Stimulated activated CD4-positive, alpha-beta T cell treated with anti-CD3 and anti-CD28 coated beads, TNF-alpha, amount 100 ng/mL, for 24 hours (primary cell): ENCODE data around the gene ANKS3.

Experiments used
- DNase-seq, 3 experiments: peaks; one replicate each; pipeline ENCODE4 v3.0.0-alpha.2; 2020; ENCODE audit warnings: low read depth in 3 of 3

ANKS3 gene

DNA sequence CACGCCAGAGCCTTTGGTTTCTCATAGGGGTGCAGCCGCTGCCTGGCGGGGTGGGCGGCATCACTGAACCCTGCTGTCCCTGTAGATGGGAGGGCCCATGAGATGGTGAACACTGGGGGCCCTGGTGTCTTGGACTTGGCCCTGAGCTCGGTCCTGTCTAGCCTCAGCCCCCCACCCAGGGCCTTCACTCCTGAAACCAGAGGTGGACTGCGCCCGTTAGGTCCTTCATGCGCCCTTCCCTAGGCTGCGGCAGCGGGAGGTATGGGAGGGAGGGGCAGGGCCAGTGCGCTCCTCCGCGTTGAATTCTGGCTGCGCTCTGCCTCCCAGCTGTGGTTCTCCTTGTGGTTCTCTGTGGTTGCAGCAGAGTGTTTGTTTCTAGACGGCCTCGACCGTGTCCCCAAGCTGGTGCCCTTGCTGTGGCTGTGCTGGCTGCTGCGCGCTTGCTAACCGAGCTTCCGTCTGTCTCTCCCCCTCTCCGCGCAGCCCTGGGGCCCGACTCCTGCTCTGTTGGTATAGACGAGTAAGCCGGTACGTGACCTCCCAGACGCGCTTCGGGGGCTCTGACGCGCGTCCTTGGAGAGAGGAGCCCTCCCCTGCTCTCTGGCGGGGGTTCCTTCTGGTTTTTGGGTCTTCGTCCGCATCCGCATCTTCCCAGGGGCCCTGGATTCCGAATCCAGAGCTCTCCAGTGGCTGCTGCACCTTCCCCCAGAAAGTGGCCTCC, 48.1 kb downstream of the ANKS3 start:
- DNase-seq: no peak

DNA sequence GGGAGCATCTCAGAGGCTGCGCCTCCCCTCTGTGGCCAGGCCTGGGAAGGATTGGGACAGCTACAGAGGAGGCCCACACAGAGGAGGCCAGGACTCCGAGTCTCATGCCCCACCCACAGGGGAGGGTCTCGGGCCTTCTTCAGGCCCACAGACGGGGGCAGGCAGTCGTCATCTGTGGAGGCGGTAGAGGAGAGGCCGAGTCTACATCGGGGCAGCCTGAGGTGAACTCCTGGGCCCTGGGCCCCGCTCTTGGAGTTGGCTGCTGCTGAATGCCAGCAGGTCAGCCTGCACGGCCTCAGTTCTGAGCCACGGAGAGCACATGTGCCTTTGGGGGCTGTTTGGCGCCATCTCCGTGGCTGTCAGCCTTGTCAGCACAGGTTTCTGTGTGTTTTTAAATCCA, 48.8 kb downstream of the ANKS3 start:
- no peak for DNase-seq

DNA sequence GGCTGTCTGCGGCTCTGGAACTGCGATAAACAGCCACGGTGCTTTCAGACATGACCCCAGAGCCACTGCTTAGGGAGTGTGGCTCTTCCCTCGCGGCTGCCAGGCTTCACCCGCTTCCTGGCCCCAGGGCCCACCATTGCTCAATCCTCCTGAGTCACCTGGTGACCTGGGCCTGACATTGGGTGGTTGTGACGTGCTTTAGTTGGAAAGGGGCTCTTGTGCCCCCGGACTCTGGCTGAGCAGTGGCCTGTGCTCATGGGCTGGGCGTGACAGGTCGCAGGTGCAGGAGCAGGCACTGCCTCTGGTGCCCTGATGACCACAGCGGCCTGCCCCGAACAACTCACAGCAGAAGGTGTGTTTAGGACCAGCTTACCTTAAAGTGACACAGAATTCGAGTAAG, 49.3 kb downstream of the ANKS3 start:
- DNase-seq: no peak

DNA sequence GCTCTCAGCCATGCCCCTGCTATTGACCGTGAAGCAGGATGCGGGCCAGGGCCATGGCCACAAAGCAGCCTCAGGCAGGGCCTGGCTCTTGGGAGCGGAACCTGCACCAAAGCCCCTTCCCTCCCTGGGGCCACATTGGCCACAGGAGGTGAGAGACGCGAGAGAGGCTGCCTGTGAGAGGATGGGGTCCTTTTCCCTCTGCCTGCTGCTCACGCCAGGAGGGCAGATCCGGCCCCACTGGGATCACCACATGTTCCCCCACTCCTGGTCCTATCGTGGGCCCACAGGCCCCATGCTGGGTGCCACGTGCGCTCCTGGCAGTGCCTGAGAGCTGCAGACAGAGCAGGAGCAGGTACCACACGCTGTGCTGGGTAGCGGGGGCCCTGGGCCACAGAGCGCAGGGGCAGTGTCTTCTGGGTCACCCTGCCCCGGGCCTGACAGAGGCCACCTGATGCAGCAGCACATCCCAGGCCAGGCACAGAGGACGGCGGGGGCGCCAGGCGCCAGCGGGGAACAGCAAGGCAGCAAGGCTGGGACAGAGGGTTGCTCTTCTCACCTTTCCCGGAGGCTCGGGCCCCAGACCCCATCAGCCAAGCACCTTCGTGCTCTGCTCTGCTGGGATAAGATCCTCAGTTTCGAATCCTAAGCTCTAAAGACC, 49.9 kb downstream of the ANKS3 start:
- DNase-seq: no peak

DNA sequence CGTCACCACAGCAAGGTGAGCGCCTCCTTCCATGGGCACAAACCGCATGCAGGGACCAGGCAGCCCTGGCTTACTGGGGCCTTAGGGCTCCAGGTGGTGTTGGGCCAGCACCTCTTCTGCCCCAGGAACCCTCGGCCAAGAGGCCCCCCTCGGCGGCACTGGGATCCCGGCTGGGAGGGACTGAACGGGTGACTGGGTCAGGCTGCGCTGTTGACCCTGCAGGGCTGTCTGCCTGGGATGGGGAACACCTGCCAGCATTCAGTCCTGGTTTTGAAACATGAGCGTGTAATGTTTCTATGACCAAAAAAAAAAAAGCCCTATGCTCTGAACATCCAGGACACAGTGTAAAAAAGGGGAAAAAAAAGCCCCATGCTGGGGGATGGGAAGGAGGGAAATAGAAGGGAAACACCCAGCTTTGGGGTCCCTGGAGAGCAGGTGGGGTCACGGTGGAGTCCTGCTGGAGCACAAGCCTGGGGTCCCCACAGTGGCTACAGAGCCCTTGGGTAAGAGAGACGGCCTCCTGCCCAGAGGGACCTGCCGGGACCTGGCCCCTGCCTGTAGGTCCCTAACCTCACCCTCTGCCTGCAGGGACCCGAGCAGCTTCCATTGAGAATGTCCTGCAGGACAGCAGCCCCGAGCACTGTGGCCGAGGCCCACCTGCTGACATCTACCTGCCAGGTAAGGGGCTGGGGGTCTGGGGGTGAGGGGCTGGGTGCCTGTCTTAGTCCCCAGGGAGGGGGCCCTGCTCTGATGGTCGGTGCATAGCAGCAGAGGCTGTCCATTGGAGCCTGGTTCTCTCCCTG, 50.6 kb downstream of the ANKS3 start:
- DNase-seq: no peak

DNA sequence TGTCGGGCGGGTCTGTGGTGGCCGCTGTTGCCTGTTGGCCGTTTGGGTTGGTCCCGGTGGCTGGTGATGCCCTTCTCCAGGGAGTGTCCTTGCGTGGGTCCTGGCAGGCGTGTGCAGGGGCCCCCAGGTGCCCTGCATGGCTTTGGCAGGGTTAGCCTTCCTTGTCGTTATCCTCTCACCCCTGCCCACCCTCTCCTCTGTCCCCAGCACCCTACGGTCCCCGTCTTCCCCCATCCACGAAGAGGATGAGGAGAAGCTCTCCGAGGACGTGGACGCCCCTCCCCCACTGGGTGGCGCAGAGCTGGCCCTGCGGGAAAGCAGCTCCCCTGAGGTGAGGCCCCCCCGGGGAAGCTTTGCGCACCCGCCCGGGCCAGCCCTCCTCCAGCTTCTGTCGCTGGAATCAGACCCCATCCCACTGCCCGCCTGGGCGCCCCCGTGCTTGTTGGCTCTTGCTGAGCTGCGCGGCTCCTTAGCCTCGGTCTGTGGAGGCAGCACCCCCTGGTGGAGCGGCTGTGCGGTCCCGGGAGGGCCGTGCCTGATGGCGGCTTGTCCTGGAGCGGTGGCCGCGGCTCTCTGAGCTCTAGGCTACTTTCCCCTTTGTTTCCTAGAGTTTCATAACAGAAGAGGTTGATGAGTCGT, 51.3 kb downstream of the ANKS3 start:
- DNase-seq: peak in 1 of 3 experiments; percentile 51

DNA sequence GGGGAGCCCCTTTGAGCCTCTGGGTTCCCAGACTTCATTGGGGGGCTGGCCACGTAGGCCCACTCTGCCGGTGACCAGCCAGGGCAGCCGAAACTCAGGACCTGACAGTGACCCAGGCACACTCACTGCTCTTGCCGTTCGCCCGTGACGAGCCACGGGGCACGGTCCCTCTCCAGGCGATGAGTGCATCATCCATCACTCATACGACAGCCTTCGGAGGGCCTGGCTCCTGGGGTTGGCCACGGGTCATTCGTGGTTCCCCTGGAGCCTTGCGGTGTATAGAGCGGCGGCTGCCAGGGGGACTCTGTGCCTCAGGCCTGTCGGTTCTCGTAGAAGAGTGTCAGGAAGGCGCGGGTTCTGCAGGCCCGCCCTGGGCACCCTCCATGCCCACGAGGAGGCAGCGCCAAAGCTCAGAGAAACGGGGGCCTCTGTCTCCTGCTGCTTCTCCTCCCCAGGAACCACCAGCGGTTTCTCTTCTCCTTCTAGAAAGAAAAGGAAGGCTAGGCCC, 51.9 kb downstream of the ANKS3 start:
- no peak for DNase-seq

DNA sequence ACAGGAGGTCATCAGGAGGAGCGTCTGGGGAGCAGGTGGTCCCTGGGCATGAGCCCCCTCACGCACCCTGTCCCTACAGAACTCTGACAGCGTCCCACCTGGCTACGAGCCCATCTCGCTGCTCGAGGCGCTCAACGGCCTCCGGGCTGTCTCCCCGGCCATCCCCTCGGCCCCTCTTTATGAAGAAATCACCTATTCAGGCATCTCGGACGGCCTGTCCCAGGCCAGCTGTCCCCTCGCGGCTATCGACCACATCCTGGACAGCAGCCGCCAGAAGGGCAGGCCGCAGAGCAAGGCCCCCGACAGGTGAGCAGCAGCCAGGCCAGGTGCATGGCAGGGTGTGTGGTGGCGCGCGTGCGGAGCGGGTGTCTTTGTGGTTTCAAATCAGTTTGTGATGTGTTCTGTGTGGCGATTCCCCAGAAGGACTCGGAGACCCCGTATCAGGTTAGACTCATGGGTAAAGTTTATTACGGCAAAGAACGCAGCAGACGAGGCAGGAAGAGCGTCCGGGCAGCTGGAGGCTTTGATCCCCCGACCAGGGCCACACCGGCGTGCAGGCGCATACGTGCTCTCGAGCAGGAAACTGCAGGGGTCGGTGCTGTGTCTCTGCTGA, 52.5 kb downstream of the ANKS3 start:
- no peak for DNase-seq

DNA sequence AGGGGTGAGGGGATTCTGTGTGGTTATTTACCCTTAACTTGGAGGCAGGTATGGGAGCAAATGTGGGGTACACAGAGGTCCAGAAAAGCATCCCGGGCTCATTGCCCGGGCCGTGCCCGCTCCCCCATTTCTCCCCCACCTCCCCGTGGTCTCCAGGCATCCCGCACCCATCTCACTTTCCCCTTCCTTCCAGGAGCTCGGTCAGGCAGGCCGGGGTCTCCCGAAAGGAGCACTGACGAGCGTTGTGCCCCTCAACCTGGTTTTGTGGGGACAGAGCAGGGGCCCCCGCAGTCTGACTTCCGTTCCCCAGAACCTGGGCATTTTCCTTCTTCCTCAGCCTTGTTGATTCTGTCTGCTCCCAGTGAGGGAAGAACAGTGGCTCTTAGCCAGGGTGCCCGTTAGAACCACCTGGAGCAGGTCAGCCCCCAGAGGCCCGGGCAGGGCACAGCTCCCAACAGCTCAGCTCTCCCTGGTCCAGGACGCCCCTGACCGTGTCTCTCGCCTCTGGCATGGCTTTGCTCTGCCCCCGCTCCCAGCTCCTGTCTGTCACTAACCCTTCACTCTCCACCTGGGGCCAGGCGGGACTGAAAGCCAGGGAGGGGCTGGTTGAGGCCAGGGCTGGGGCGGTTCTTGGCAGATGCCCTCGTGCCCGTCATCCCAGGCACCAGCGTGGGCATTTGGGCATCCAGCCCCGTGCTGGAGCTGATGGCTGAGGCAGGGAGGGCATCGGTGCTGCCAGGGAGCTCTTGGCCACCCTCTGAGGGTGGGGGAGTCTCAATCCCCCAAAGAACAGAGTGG, 53.2 kb downstream of the ANKS3 start:
- DNase-seq: no peak

DNA sequence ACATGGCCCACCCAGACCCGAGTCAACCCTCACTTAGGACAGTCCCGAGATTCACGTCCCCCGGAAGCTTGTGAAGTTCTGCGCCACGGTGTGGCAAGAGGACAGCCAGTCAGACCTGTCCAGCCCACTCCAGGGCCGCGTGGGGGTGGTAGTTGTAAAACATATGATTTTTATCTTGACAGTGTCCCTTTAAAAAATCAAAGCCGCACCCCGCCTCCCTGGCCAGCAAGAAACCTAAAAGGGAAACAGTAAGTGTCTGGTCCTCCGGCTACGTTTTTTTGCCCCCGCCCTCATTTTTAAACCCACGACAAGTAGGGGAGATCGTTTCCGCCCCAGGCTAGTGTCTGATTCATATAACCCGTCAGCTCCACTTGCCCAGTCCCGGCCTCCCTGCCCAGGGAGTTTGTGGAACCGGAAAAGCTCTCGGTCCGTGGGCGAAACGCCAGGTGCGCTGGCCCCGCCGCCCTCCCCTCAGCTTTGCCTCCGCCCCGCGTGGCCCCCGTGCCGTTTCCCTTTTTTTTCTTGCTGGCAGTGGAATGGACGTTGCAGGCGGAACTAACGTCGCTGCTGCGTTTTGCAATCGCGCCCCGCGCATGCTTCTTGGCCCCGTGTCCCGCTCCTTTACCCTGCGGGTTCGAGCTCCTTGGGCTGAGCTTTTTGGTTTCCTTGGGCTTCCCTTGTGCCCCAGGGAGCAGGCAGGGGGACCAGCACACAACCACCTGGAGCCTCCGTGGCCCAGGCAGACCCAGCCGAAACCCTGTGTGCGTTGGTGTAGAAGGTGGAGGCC, 54.0 kb downstream of the ANKS3 start:
- DNase-seq: no peak

DNA sequence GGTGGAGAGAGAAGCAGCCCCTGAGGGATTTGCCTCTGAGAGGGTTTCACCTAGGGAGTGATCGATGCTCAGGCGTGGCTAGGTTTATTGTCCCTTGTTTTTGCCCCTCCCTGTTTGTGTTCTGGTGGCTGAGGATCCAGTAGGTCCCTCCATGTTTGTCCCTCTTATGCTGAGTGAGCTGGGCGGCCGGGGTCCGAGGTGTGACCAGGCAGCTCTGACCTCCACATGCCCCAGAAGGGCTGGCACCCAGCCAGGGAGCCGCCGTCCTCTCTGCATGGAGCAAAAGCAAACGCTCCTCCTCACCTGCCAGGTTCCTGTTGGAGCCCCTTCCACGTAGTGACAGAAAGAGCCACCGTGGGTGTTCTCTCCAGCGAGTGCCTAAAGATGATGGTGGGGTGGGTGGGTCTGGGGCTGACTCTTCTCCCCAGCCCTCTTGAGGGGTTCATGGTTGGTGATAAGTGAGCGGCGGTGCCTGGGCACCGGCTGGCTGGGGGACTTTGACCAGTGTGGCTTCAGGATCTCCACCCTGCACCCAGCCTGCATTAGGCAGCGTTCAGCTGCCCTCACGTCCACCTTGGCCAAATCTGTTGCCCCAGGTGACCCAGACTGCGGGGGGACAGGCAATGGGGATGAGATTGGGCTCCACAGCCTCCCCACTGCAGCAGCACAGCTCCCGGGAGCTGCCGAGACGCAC, 54.8 kb downstream of the ANKS3 start:
- DNase-seq: no peak

DNA sequence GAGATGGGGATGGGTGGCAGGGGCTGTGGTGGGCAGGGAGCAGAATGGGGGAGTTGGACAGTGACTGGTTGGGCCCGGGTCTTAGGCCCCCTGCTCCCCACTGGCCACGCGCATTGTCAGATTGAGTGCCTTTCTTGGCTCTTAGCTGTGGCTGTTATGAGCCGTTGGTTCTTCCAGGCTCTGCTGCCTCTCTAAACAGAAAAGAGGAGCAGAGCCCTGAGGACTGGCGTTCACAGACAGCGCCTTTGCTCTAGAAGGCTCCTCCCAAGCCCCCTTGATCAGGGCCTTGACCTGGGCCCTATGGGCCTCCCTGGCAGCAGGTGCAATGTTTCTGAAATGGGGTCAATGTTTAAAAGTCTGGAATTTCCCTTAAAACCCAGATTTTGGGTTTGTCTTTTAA, 55.5 kb downstream of the ANKS3 start:
- DNase-seq: no peak

DNA sequence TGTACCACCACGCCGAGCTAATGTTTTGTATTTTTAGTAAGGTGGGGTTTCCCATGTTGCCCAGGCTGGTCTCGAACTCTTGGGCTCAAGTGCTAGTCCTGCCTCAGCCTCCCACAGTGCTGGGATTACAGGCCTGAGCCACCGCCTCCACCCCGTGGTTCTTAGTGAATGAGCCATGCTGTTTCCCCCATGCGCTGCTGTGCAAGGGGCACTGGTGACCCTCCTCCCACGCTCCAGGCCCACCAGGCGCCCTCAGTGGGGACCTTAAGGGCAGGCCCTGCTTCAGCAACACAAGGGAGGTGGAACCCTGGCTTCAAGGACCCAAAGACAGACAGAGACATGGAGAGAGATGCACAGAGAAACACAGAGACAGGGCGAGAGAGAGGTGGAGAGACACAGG, 56.1 kb downstream of the ANKS3 start:
- DNase-seq: no peak

DNA sequence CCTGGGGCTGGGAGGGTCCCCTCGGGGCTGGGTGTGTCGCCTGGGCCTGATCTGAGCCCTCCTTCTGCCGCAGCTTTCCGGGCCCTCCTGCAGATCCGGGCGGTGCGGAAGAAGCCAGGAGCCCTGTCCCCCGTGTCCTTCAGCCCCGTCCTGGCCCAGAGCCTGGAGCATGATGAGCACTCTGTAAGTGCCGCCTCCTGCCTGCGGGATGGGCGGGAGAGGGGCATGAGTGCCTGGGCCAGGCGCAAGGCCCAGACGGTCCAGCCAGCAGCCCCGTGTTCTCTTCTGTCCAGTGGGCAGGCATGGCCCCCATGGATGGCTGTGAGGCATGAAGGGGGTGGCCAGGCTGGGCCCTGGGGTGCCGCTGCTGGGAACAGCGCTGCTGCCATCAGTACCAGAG, 56.7 kb downstream of the ANKS3 start:
- DNase-seq: no peak

DNA sequence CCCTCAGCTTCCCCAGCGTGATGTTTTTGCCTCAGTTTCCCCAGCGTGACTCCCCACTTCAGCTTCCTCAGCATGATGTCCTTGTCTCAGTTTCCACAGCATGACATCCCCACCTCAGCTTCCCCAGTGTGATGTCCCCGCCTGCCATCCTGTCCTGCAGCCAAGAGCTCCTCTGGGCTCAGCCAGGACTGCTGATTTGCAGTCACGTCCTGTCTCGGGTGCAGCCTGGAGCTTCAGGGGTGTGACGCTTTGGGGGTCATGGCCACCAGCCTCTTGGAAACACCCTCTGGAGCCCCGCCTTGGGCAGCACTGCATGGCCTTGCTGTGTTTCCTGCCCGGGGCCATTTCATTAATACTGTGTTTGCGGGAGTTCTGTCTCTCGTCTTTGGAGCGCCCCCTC, 57.2 kb downstream of the ANKS3 start:
- no peak for DNase-seq

DNA sequence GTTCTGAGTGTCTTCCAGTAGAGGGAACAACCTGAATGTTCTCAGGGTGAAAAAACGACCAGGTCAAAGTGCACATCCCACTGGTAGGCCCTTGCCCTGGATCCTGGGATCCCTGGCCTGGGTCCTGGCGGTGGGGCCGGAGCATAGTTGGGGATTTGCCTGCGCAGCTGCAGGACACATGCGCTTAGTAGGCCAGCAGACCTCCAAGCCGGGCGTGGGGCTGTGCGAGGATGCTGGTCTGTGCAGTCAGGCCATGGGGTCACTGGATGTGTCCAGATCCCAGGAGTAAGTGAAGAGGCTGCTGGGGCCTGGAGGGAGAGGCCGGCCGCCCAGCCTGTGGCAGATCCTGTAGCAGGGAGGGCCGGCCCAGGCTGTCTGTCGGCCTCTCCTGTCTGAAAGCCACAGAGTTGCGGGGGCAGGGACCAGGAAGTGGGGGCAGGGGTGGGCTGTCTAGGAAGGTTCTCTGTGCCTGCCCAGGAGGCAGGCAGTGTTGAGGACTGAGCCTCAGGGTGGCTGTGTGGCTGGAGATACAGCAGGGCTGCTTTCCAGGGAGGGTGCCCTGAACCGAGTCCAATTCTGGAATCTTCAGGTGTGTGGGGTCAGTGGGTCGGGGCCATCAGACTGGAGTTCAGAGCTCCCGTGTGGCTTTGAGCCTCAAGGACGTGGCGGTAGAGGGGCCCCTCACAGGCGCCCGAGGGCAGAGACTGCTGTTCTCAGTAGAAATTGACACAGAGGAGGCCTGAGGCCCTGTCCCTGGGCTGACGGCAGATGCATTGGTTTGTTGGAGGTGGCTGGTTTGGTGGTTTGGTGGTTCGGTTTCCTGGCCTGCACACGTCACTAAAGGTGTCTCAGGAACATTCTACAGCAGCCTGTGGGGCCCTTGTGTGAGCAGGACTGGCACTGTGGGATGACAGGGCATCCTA, 57.9 kb downstream of the ANKS3 start:
- peak in 2 of 3 experiments; percentile 30 to 66 for DNase-seq

DNA sequence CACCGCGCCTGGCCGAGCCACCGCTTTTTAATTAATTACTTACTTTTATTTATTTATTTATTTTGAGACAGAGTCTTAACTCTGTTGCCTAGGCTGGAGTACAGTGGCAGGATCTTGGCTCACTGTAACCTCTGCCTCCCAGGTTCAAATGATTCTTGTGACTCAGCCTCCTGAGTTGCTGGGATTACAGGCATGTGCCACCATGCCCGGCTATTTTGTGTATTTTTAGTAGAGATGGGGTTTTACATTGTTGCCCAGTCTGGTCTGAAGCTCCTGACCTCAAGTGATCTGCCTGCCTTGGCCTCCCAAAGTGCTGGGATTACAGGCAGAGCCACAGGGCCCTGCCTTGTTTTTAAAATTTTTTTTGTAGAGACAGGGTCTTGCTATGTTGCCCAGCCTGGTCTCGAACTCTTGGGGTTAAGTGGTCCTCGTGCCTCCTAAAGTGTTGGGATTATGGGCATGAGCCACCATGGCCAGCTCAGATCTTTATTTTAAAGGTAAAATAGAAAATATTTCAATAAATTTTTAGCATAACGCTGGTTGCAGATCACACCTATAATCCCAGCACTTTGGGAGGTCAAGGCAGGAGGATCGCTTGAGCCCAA, 59.0 kb downstream of the ANKS3 start:
- DNase-seq: no peak
